SK-N-SH treated with all-trans-retinoic acid at 6 μM for 48 hours (cell line): ENCODE measurements around the gene MNX1.

Source experiments
- ATAC-seq: fragments of 200-7000 bp; cut with Tn5 transposase; 3 replicates; pipeline ENCODE4 v1.9.1; 2020; ENCODE audit warnings: mild to moderate bottlenecking, moderate library complexity
- ARNTL ChIP-seq: fragments of 450-650 bp; formaldehyde crosslinking; IDR thresholded peaks from 2 replicates; pipeline ENCODE4 v1.5.0; 2020; ENCODE audit warnings: low read depth, mild to moderate bottlenecking, moderate library complexity, borderline replicate concordance
- BACH2 ChIP-seq: fragments of 250-450 bp; sonication (Bioruptor Pico); IDR thresholded peaks from 2 replicates; pipeline ENCODE4 v1.9.0; 2021; ENCODE audit warnings: mild to moderate bottlenecking, borderline replicate concordance
- CSDC2 ChIP-seq: fragments of 250-450 bp; sonication (Bioruptor Pico); IDR thresholded peaks from 2 replicates; pipeline ENCODE4 v1.5.0; 2020; ENCODE audit warnings: mild to moderate bottlenecking, moderate library complexity
- CSRNP3 ChIP-seq: fragments of 250-450 bp; sonication (Bioruptor Pico); IDR thresholded peaks from 2 replicates; pipeline ENCODE4 v1.5.1; 2021; ENCODE audit warnings: mild to moderate bottlenecking, moderate library complexity
- ESRRG ChIP-seq: fragments of 250-450 bp; sonication (Bioruptor Pico); IDR thresholded peaks from 2 replicates; pipeline ENCODE4 v1.6.1; 2021; ENCODE audit warnings: mild to moderate bottlenecking
- ISL1 ChIP-seq: fragments of 250-450 bp; sonication (Bioruptor Pico); IDR thresholded peaks from 2 replicates; pipeline ENCODE4 v2.1.2; 2022; ENCODE audit warnings: mild to moderate bottlenecking, moderate library complexity
- OSR1 ChIP-seq: fragments of 250-450 bp; sonication (Bioruptor Pico); IDR thresholded peaks from 2 replicates; pipeline ENCODE4 v1.8.0; 2022; ENCODE audit warnings: moderate library complexity, mild to moderate bottlenecking, inconsistent platforms
- PATZ1 ChIP-seq: fragments of 250-450 bp; sonication (Bioruptor Pico); IDR thresholded peaks from 2 replicates; pipeline ENCODE4 v1.8.0; 2020; ENCODE audit warnings: mild to moderate bottlenecking, moderate library complexity, borderline replicate concordance
- POU6F1 ChIP-seq: fragments of 250-450 bp; sonication (Bioruptor Pico); IDR thresholded peaks from 2 replicates; pipeline ENCODE4 v1.8.0; 2021; ENCODE audit warnings: low read depth, mild to moderate bottlenecking, moderate library complexity, borderline replicate concordance
- PPARA ChIP-seq: fragments of 250-450 bp; sonication (Bioruptor Pico); IDR thresholded peaks from 2 replicates; pipeline ENCODE4 v1.5.0; 2020; ENCODE audit warnings: mild to moderate bottlenecking, borderline replicate concordance
- RARB ChIP-seq: fragments of 250-450 bp; sonication (Bioruptor Pico); IDR thresholded peaks from 2 replicates; pipeline ENCODE4 v1.8.0; 2021; ENCODE audit warnings: mild to moderate bottlenecking, moderate library complexity
- SNAI2 ChIP-seq: fragments of 250-450 bp; sonication (Bioruptor Pico); IDR thresholded peaks from 2 replicates; pipeline ENCODE4 v1.5.0; 2020; ENCODE audit warnings: mild to moderate bottlenecking, moderate library complexity
- TOX ChIP-seq: fragments of 250-450 bp; sonication (Bioruptor Pico); IDR thresholded peaks from 2 replicates; pipeline ENCODE4 v1.8.0; 2021; ENCODE audit warnings: mild to moderate bottlenecking, moderate library complexity, borderline replicate concordance
- TSHZ2 ChIP-seq: fragments of 250-450 bp; sonication (Bioruptor Pico); IDR thresholded peaks from 2 replicates; pipeline ENCODE4 v1.5.0; 2020; ENCODE audit warnings: mild to moderate bottlenecking, moderate library complexity
- ZC3H10 ChIP-seq: fragments of 250-450 bp; sonication (Bioruptor Pico); IDR thresholded peaks from 2 replicates; pipeline ENCODE4 v1.5.1; 2021; ENCODE audit warnings: mild to moderate bottlenecking, moderate library complexity
- ZFP3 ChIP-seq: fragments of 250-450 bp; sonication (Bioruptor Pico); IDR thresholded peaks from 2 replicates; pipeline ENCODE4 v1.5.0; 2020; ENCODE audit warnings: mild to moderate bottlenecking, moderate library complexity
- ZFP30 ChIP-seq: fragments of 450-650 bp; formaldehyde crosslinking; IDR thresholded peaks from 2 replicates; pipeline ENCODE4 v1.5.0; 2022; ENCODE audit warnings: mild to moderate bottlenecking, moderate library complexity
- ZNF565 ChIP-seq: fragments of 450-650 bp; formaldehyde crosslinking; conservative IDR thresholded peaks from 2 replicates; pipeline ENCODE4 v1.5.0; 2020; ENCODE audit warnings: low read depth, mild to moderate bottlenecking, moderate library complexity
- ZNF70 ChIP-seq: fragments of 450-650 bp; formaldehyde crosslinking; IDR thresholded peaks from 2 replicates; pipeline ENCODE4 v1.5.0; 2020; ENCODE audit warnings: mild to moderate bottlenecking, moderate library complexity
- ZNF8 ChIP-seq: fragments of 450-650 bp; formaldehyde crosslinking; IDR thresholded peaks from 2 replicates; pipeline ENCODE4 v1.5.0; 2020; ENCODE audit warnings: mild to moderate bottlenecking, moderate library complexity
- TF ChIP-seq, protein P1 (sequence below): fragments of 250-450 bp; sonication (Bioruptor Pico); IDR thresholded peaks from 2 replicates; pipeline ENCODE4 v1.5.1; 2020; ENCODE audit warnings: low read depth, mild to moderate bottlenecking, moderate library complexity

MNX1 gene

DNA sequence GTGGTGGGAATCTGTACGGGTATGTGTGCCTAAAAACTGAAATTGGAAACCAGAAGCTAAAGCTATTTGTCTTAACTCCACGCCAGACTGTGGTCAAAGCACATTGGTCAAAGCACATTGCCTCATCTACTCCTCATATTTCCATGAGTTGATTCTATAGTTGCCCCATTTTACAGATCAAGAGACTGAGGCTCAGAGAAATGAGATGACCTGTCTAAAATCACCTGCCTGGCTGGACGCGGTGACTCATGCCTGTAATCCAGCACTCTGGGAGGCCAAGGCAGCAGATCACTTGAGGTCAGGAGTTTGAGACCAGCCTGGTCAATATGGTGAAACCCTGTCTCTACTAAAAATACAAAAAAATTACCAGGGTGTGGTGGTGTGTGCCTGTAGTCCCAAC, 21.7 kb upstream of the MNX1 start:
- ATAC-seq, result no peak
- no peak for TF ChIP-seq ESRRG (CRISPR knock-in tag)
- no peak for TF ChIP-seq ZNF8 (CRISPR knock-in tag)
- no peak for TF ChIP-seq BACH2
- no peak for TF ChIP-seq ARNTL (CRISPR knock-in tag)
- TF ChIP-seq CSRNP3 (CRISPR knock-in tag), result no peak
- TF ChIP-seq TOX (CRISPR knock-in tag), result no peak
- no peak for TF ChIP-seq ZC3H10 (CRISPR knock-in tag)
- TF ChIP-seq ZNF70, result no peak
- no peak for TF ChIP-seq PPARA (CRISPR knock-in tag)
- TF ChIP-seq, protein P1, sequence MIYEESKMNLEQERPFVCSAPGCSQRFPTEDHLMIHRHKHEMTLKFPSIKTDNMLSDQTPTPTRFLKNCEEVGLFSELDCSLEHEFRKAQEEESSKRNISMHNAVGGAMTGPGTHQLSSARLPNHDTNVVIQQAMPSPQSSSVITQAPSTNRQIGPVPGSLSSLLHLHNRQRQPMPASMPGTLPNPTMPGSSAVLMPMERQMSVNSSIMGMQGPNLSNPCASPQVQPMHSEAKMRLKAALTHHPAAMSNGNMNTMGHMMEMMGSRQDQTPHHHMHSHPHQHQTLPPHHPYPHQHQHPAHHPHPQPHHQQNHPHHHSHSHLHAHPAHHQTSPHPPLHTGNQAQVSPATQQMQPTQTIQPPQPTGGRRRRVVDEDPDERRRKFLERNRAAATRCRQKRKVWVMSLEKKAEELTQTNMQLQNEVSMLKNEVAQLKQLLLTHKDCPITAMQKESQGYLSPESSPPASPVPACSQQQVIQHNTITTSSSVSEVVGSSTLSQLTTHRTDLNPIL (CRISPR knock-in tag), result no peak
- no peak for TF ChIP-seq ZFP30
- TF ChIP-seq ISL1 (CRISPR knock-in tag), result no peak
- no peak for TF ChIP-seq ZFP3 (CRISPR knock-in tag)
- TF ChIP-seq OSR1 (CRISPR knock-in tag), result no peak
- no peak for TF ChIP-seq CSDC2 (CRISPR knock-in tag)
- TF ChIP-seq POU6F1 (CRISPR knock-in tag), result no peak
- TF ChIP-seq TSHZ2, result no peak
- no peak for TF ChIP-seq RARB (CRISPR knock-in tag)
- no peak for TF ChIP-seq PATZ1

DNA sequence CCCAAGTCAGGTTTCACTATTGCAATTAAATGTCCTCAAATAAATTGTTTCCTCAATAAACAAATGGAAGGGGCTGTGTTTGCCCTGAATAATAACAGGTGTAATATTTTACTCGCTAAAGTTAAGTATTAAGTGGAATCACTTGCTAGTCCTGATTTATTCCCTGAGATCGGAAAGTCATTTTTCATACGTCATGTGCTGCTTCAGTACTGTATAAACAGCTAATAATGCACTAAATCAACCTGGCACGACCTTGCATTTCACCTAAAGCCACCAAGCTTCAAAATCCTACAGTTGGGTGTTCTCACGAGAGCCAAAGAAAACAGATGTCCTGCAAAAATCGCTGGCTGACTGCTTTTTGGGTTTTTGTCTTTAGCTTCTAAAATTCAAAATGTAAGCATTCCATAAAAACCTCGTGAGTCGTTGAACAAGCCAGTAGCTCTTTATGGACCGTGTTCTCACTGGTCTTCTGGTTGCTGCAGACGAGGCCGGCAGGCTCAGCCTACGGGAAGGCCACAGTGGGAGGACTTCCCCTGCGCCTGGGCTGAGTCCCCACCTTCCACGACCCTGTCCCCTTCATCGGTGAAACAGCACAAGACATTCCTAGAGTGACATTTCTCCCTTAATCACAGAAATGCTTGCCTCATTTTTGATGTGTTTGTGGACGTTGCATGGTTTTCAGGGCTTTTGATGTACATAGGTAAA, 17.9 kb upstream of the MNX1 start:
- TF ChIP-seq ISL1 (CRISPR knock-in tag) (no peak), TSHZ2 (no peak), ESRRG (CRISPR knock-in tag) (no peak), SNAI2 (CRISPR knock-in tag) (no peak), ZFP30 (no peak), CSRNP3 (CRISPR knock-in tag) (no peak), ZNF8 (CRISPR knock-in tag) (no peak), BACH2 (no peak), ZNF565 (CRISPR knock-in tag) (no peak), PPARA (CRISPR knock-in tag) (no peak)
- TF ChIP-seq, all 23 proteins: peak for 0
- no peak for ATAC-seq
